ENCODE results near the gene RPS14. TPM values are rescaled to one million over a fixed set of nuclear protein-coding genes. Genes with fewer than 3 reads are reported as not detected.
A peak's percentile ranks its signal among the peaks of the same experiment; 100 is the strongest.

The RPS14 gene
- total and polyA plus RNA-seq, 9 of the 15 experiments (the other 6 are each of a cell fraction or from before 2014, with no cell fraction given): 1,824 to 5,983 (median 3,017) TPM

GRCh38 chr5:150487199-150488061 is 37.9 kb upstream of the RPS14 start (continued):
- TF ChIP-seq, protein P1, sequence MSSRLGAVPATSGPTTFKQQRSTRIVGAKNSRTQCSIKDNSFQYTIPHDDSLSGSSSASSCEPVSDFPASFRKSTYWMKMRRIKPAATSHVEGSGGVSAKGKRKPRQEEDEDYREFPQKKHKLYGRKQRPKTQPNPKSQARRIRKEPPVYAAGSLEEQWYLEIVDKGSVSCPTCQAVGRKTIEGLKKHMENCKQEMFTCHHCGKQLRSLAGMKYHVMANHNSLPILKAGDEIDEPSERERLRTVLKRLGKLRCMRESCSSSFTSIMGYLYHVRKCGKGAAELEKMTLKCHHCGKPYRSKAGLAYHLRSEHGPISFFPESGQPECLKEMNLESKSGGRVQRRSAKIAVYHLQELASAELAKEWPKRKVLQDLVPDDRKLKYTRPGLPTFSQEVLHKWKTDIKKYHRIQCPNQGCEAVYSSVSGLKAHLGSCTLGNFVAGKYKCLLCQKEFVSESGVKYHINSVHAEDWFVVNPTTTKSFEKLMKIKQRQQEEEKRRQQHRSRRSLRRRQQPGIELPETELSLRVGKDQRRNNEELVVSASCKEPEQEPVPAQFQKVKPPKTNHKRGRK (tag; IDR thresholded peaks at IDR 0.05): peak; percentile 52; the same call in 1 of the 2 replicates
- TF ChIP-seq, protein P2, sequence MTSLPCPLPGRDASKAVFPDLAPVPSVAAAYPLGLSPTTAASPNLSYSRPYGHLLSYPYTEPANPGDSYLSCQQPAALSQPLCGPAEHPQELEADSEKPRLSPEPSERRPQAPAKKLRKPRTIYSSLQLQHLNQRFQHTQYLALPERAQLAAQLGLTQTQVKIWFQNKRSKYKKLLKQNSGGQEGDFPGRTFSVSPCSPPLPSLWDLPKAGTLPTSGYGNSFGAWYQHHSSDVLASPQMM (CRISPR knock-in tag; IDR thresholded peaks at IDR 0.05): no peak
- TF ChIP-seq MYBL2 (IDR thresholded peaks at IDR 0.05; ENCODE audit: low read depth) (no peak), MYBL2 (CRISPR knock-in tag; IDR thresholded peaks at IDR 0.05; ENCODE audit: borderline replicate concordance) (no peak), ARNT (IDR thresholded peaks at IDR 0.05) (0 out of 4 replicates have a peak, but pooled peaks of 1 of the 2 experiments have one; percentile 20), RAD21 (CRISPR knock-in tag; conservative IDR thresholded peaks at IDR 0.05 in 1 of 2, IDR thresholded peaks at IDR 0.05 in 1 of 2) (peak in 1 of 2 experiments; percentile 38; a peak in 1 of 4 replicates), SMARCA5 (IDR thresholded peaks at IDR 0.05) (peak; percentile 93; the same call in 1 of the 2 replicates), ZNF174 (CRISPR knock-in tag; IDR thresholded peaks at IDR 0.05) (no peak), ZBTB7A (IDR thresholded peaks at IDR 0.05; ENCODE audit: borderline replicate concordance, control insufficient read depth, low read depth, low read length) (no peak), ZNF785 (CRISPR knock-in tag; IDR thresholded peaks at IDR 0.05) (no peak), HLTF (IDR thresholded peaks at IDR 0.05) (no peak), ETS2 (tag; IDR thresholded peaks at IDR 0.05; ENCODE audit: borderline replicate concordance, poor library complexity, severe bottlenecking) (no peak), ATF2 (CRISPR knock-in tag; IDR thresholded peaks at IDR 0.05) (no peak), FOXK2 (conservative IDR thresholded peaks at IDR 0.05 in 1 of 2, IDR thresholded peaks at IDR 0.05 in 1 of 2; ENCODE audit: low read depth in 2 of 2) (no peak)
- TF ChIP-seq, protein P3, sequence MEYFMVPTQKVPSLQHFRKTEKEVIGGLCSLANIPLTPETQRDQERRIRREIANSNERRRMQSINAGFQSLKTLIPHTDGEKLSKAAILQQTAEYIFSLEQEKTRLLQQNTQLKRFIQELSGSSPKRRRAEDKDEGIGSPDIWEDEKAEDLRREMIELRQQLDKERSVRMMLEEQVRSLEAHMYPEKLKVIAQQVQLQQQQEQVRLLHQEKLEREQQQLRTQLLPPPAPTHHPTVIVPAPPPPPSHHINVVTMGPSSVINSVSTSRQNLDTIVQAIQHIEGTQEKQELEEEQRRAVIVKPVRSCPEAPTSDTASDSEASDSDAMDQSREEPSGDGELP (CRISPR knock-in tag; IDR thresholded peaks at IDR 0.05; ENCODE audit: borderline replicate concordance): peak; percentile 54; the same call in 1 of the 2 replicates
